GM18508 (cell line): ENCODE measurements around the gene ALDH6A1.
"Not testable (repeated sequence)": the region's sequence is repeated elsewhere in the genome, so short reads cannot be mapped to it uniquely, and the experiment has no call there.

Source experiments
- ATAC-seq: cut with Tn5 transposase; IDR thresholded peaks from one replicate; pipeline ENCODE4 v1.9.1; 2021; ENCODE audit warnings: moderate number of reproducible peaks; ENCODE audit not compliant: insufficient read depth, unreplicated experiment

ALDH6A1 gene

GRCh38 chr14:74084277-74085046 is at the start of gene ALDH6A1, which contains the start of gene LIN52:
Gene ALDH6A1 (minus strand): TSS chr14:74084453. CDS start chr14:74084394, 59 bp downstream.
Gene LIN52 (plus strand): TSS chr14:74084956. CDS start chr14:74084975, 19 bp downstream.
- ATAC-seq: peak; percentile 72

- no peak for ATAC-seq
Observed at GRCh38 chr14:74127634-74128033, 43.4 kb upstream of the ALDH6A1 start.

- no peak for ATAC-seq
Observed at GRCh38 chr14:74126315-74127013, 42.2 kb upstream of the ALDH6A1 start.

- ATAC-seq: not testable (repeated sequence)
Observed at GRCh38 chr14:74125487-74125886, 41.2 kb upstream of the ALDH6A1 start.

GRCh38 chr14:74111395-74112216 is 27.4 kb upstream of the ALDH6A1 start:
- ATAC-seq: not testable (repeated sequence)

- no peak for ATAC-seq
Observed at GRCh38 chr14:74109369-74109768, 25.1 kb upstream of the ALDH6A1 start.

- ATAC-seq: no peak
Observed at GRCh38 chr14:74105381-74105780, 21.1 kb upstream of the ALDH6A1 start.

- ATAC-seq: no peak
Observed at GRCh38 chr14:74089251-74090020, 5.2 kb upstream of the ALDH6A1 start.

GRCh38 chr14:74085828-74086227 is 1.6 kb upstream of the ALDH6A1 start:
- ATAC-seq: no peak

GRCh38 chr14:74085047-74085637 is 889 bp upstream of the ALDH6A1 start:
- peak; percentile 10 for ATAC-seq

GRCh38 chr14:74083784-74084276 is 423 bp downstream of the ALDH6A1 start:
- ATAC-seq: no peak

GRCh38 chr14:74083161-74083560 is 1.1 kb downstream of the ALDH6A1 start:
- ATAC-seq: no peak

GRCh38 chr14:74081491-74081890 is 2.8 kb downstream of the ALDH6A1 start:
- ATAC-seq: no peak

GRCh38 chr14:74080820-74081460 is 3.3 kb downstream of the ALDH6A1 start:
- no peak for ATAC-seq

GRCh38 chr14:74077401-74077800 is 6.9 kb downstream of the ALDH6A1 start:
- no peak for ATAC-seq

- ATAC-seq: no peak
Observed at GRCh38 chr14:74065746-74066575, 18.3 kb downstream of the ALDH6A1 start.

GRCh38 chr14:74064883-74065282 is 19.4 kb downstream of the ALDH6A1 start:
- ATAC-seq: no peak

GRCh38 chr14:74064426-74064825 is 19.8 kb downstream of the ALDH6A1 start:
- ATAC-seq: no peak
